Gastroesophageal sphincter (tissue), 3 donors: ENCODE measurements around the gene PPP2R3A.

ENCODE experiments used
- EP300 ChIP-seq: sonication (generic); formaldehyde crosslinking; IDR thresholded peaks from one replicate; pipeline ENCODE4 v1.6.1; 2017; ENCODE audit warnings: antibody characterized with exemption, mild to moderate bottlenecking
- POLR2A ChIP-seq, 2 donors: fragments of 450-650 bp; IDR thresholded peaks; one replicate each; pipeline ENCODE4 v1.6.1; 2017; ENCODE audit warnings: antibody characterized with exemption in 2 of 2, mild to moderate bottlenecking in 2 of 2, moderate library complexity in 1 of 2
- POLR2AphosphoS5 ChIP-seq: sonication (generic); formaldehyde crosslinking; IDR thresholded peaks from one replicate; pipeline ENCODE4 v1.6.1; 2017; ENCODE audit warnings: antibody characterized with exemption
- TF ChIP-seq, protein P1 (sequence below), 4 experiments: fragments of 200-600 bp in 2 of 4; fragments of 450-650 bp in 2 of 4; sonication (generic) in 1 of 4; IDR thresholded peaks; one replicate each; pipeline ENCODE4 v1.5.1; 2017 to 2019; ENCODE audit warnings: antibody characterized with exemption in 4 of 4, mild to moderate bottlenecking in 2 of 4, moderate library complexity in 2 of 4

- TF ChIP-seq, protein P1, sequence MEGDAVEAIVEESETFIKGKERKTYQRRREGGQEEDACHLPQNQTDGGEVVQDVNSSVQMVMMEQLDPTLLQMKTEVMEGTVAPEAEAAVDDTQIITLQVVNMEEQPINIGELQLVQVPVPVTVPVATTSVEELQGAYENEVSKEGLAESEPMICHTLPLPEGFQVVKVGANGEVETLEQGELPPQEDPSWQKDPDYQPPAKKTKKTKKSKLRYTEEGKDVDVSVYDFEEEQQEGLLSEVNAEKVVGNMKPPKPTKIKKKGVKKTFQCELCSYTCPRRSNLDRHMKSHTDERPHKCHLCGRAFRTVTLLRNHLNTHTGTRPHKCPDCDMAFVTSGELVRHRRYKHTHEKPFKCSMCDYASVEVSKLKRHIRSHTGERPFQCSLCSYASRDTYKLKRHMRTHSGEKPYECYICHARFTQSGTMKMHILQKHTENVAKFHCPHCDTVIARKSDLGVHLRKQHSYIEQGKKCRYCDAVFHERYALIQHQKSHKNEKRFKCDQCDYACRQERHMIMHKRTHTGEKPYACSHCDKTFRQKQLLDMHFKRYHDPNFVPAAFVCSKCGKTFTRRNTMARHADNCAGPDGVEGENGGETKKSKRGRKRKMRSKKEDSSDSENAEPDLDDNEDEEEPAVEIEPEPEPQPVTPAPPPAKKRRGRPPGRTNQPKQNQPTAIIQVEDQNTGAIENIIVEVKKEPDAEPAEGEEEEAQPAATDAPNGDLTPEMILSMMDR (IDR thresholded peaks at IDR 0.05) = no peak
- TF ChIP-seq POLR2A (IDR thresholded peaks at IDR 0.05) (no peak), EP300 (no peak), POLR2AphosphoS5 (no peak)
Measured at GRCh38 chr3:136106101-136106500, 140.6 kb downstream of the PPP2R3A start.
